Skin epidermis (tissue), 12 donors: Measurements from ENCODE around the gene CSF1.

Experiments
- H3K27ac ChIP-seq, 21 experiments: fragments of 200-600 bp; sonication (generic) in 11 of 21; one replicate each; pipeline ENCODE4 v1.5.0; 2020; ENCODE audit warnings: mild to moderate bottlenecking in 3 of 21, inconsistent platforms in 2 of 21, moderate library complexity in 2 of 21
- H3K4me3 ChIP-seq, 7 experiments: fragments of 200-600 bp; sonication (generic) in 2 of 7; one replicate each; pipeline ENCODE4 v1.5.0; 2020; ENCODE audit warnings: inconsistent platforms in 2 of 7, mild to moderate bottlenecking in 2 of 7, moderate library complexity in 1 of 7

Gene CSF1

GRCh38 chr1:109959974-109960744 is 49.5 kb downstream of the CSF1 start:
- H3K4me3 ChIP-seq: no peak overlapping the region
- no peak overlapping the region for H3K27ac ChIP-seq

- no peak overlapping the region for H3K27ac ChIP-seq
- H3K4me3 ChIP-seq: no peak overlapping the region
Observed at GRCh38 chr1:109960745-109961094, 50.1 kb downstream of the CSF1 start.

- no peak overlapping the region for H3K27ac ChIP-seq
- no peak overlapping the region for H3K4me3 ChIP-seq
Observed at GRCh38 chr1:109963864-109964263, 53.2 kb downstream of the CSF1 start.

- no peak overlapping the region for H3K27ac ChIP-seq
- no peak overlapping the region for H3K4me3 ChIP-seq
Observed at GRCh38 chr1:109969146-109969829, 58.6 kb downstream of the CSF1 start.

- Histone ChIP-seq H3K27ac (no peak overlapping the region), H3K4me3 (no peak overlapping the region)
Observed at GRCh38 chr1:109969907-109970306, 59.3 kb downstream of the CSF1 start.

- no peak overlapping the region for H3K4me3 ChIP-seq
- H3K27ac ChIP-seq: no peak overlapping the region
Observed at GRCh38 chr1:109971559-109971958, 60.9 kb downstream of the CSF1 start.

- no peak overlapping the region for H3K27ac ChIP-seq
- H3K4me3 ChIP-seq: no peak overlapping the region
Observed at GRCh38 chr1:109974191-109974590, 63.5 kb downstream of the CSF1 start.

- Histone ChIP-seq H3K27ac (no peak overlapping the region), H3K4me3 (no peak overlapping the region)
Observed at GRCh38 chr1:109975718-109976117, 65.1 kb downstream of the CSF1 start.

- Histone ChIP-seq H3K27ac (peak overlapping the region in 1 of 21 experiments; percentile 72), H3K4me3 (no peak overlapping the region)
Observed at GRCh38 chr1:109976762-109977161, 66.1 kb downstream of the CSF1 start.

GRCh38 chr1:109977225-109977624 is 66.6 kb downstream of the CSF1 start:
- H3K4me3 ChIP-seq: no peak overlapping the region
- peak overlapping the region in 2 of 21 experiments; percentile 72 to 75 for H3K27ac ChIP-seq

GRCh38 chr1:109977657-109978378 is 67.2 kb downstream of the CSF1 start:
- Histone ChIP-seq H3K27ac (peak overlapping the region in 8 of 21 experiments; percentile 0 to 75 (median 32)), H3K4me3 (no peak overlapping the region)

GRCh38 chr1:109978761-109979488 is 68.3 kb downstream of the CSF1 start:
- Histone ChIP-seq H3K27ac (peak overlapping the region in 8 of 21 experiments; percentile 0 to 75 (median 33)), H3K4me3 (no peak overlapping the region)

GRCh38 chr1:109979489-109980091 is 68.9 kb downstream of the CSF1 start:
- Histone ChIP-seq H3K4me3 (no peak overlapping the region), H3K27ac (peak overlapping the region in 5 of 21 experiments; percentile 14 to 72 (median 34))
